ENCODE measurements around the gene FMN1. TPM values are rescaled to one million over a fixed set of nuclear protein-coding genes. Genes with fewer than 3 reads are reported as not detected.

FMN1 gene
- polyA plus RNA-seq, 2 of the 4 experiments (the other 2 are of a cell fraction), result 0.53 to 2.2 TPM

DNA sequence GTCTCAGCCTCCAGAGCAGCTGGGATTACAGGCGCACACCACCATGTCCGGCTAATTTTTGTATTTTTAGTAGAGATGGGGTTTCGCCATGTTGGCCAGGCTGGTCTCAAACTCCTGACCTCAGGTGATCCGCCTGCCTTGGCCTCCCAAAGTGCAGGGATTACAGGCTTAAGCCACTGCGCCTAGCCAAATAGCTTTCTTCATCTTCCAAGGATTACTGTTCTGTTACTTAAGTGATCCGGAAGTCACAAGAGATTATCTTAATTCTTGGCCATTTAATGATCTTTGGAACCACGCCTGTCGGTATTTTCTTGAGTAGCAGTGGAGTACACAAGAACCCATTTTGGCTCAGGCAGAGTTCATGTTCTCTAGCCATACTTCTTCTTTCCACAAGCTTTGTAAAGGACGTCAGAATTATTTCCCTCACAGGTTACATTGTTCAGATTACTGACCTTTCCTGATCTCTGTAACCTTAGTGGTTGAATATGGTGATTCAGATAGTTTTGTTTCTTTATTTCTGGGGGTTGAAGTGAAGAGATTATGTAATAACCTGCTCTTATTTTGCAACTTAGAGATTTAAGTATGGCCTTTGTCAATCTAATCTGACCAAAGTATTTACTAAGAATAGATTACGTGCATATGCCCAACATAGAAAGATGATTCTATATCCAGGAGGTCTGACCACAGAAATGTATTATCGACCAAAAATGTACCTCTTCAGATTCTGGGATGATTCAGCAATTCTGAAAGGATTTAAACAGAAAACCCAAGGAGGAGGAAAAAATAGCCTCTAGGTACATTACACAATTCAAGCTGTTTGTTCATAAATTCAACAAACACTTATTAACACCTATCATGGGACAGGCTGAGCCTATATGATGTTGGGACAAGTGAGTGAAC lies 344.5 kb downstream of the FMN1 start:
- Histone ChIP-seq H3K4me1 (peaks cover 56% of the 10 kb centered on the region), H3K27ac (peak overlapping the region; percentile 79 to 86), H3K9me3 (0 out of 3 replicates have a peak, but pooled peaks cover 2% of the 10 kb centered on the region), H3K4me3 (no peak overlapping the region), H3K4me2 (peak overlapping the region; percentile 57)
- 56% methylated on average over 11 of the region's 11 CpGs for WGBS (ENCODE audit: missing lambda C conversion rate)
- FAIRE-seq (peak; percentile 99), ATAC-seq (peak; percentile 78 to 83), DNase-seq (ENCODE audit: low read depth in 1 of 2, low spot score in 1 of 2) (peak; percentile 59 to 87)
- POLR2A ChIA-PET, result interaction anchor here (0.6 to 2.9 kb wide), 5 partner anchors 11 to 21 kb away, joined by 3 to 8 read pairs (median 3); no protein-coding TSS in a partner anchor
- CTCF ChIA-PET, result interaction anchor here (0.8 to 5.1 kb wide), 16 partner anchors 9 to 282 kb away, joined by 3 to 41 read pairs (median 6); no protein-coding TSS in a partner anchor
- TF ChIP-seq CHD2 (IDR thresholded peaks at IDR 0.05; ENCODE audit: low read length, partially characterized antibody), result no peak
- no peak for TF ChIP-seq POLR2AphosphoS2 (conservative IDR thresholded peaks at IDR 0.05; ENCODE audit: low read length)
- no peak for TF ChIP-seq KDM1A (IDR thresholded peaks at IDR 0.05; ENCODE audit: low read depth)
- TF ChIP-seq, protein P1, sequence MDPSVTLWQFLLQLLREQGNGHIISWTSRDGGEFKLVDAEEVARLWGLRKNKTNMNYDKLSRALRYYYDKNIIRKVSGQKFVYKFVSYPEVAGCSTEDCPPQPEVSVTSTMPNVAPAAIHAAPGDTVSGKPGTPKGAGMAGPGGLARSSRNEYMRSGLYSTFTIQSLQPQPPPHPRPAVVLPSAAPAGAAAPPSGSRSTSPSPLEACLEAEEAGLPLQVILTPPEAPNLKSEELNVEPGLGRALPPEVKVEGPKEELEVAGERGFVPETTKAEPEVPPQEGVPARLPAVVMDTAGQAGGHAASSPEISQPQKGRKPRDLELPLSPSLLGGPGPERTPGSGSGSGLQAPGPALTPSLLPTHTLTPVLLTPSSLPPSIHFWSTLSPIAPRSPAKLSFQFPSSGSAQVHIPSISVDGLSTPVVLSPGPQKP (IDR thresholded peaks at IDR 0.05; ENCODE audit: low read depth, low read length), result no peak
- TF ChIP-seq NPAS2 (CRISPR knock-in tag; IDR thresholded peaks at IDR 0.05; ENCODE audit: borderline replicate concordance), result no peak
- TF ChIP-seq HOXA7 (CRISPR knock-in tag; IDR thresholded peaks at IDR 0.05), result no peak; the same call in 1 of the 2 replicates
- peak; percentile 50; the same call in 1 of the 3 replicates for TF ChIP-seq SMC3 (IDR thresholded peaks at IDR 0.05)
- TF ChIP-seq MAFK (IDR thresholded peaks at IDR 0.05; ENCODE audit: partially characterized antibody), result peak; percentile 99
- TF ChIP-seq, protein P2, sequence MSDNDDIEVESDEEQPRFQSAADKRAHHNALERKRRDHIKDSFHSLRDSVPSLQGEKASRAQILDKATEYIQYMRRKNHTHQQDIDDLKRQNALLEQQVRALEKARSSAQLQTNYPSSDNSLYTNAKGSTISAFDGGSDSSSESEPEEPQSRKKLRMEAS (IDR thresholded peaks at IDR 0.05), result peak; percentile 59; the same call in 1 of the 2 replicates
- TF ChIP-seq, protein P3, sequence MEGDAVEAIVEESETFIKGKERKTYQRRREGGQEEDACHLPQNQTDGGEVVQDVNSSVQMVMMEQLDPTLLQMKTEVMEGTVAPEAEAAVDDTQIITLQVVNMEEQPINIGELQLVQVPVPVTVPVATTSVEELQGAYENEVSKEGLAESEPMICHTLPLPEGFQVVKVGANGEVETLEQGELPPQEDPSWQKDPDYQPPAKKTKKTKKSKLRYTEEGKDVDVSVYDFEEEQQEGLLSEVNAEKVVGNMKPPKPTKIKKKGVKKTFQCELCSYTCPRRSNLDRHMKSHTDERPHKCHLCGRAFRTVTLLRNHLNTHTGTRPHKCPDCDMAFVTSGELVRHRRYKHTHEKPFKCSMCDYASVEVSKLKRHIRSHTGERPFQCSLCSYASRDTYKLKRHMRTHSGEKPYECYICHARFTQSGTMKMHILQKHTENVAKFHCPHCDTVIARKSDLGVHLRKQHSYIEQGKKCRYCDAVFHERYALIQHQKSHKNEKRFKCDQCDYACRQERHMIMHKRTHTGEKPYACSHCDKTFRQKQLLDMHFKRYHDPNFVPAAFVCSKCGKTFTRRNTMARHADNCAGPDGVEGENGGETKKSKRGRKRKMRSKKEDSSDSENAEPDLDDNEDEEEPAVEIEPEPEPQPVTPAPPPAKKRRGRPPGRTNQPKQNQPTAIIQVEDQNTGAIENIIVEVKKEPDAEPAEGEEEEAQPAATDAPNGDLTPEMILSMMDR (IDR thresholded peaks at IDR 0.05), result no peak
- peak; percentile 90 for TF ChIP-seq NFE2L2 (conservative IDR thresholded peaks at IDR 0.05; ENCODE audit: low read length)
- no peak for TF ChIP-seq BHLHE40 (IDR thresholded peaks at IDR 0.05; ENCODE audit: low read depth, low read length)
- peak; percentile 75; the same call in 1 of the 2 replicates for TF ChIP-seq RARB (CRISPR knock-in tag; IDR thresholded peaks at IDR 0.05)
- no peak for TF ChIP-seq RCOR1 (IDR thresholded peaks at IDR 0.05; ENCODE audit: low read depth, low read length)
- TF ChIP-seq HOXB5 (CRISPR knock-in tag; IDR thresholded peaks at IDR 0.05), result peak; percentile 52; the same call in 1 of the 2 replicates
- TF ChIP-seq RNF2 (IDR thresholded peaks at IDR 0.05; ENCODE audit: borderline replicate concordance, low read depth), result no peak
- peak; percentile 75; the same call in 1 of the 2 replicates for TF ChIP-seq HOXB13 (CRISPR knock-in tag; IDR thresholded peaks at IDR 0.05; ENCODE audit: low read depth)
- TF ChIP-seq EHF (CRISPR knock-in tag; IDR thresholded peaks at IDR 0.05), result no peak; the same call in 1 of the 2 replicates
- TF ChIP-seq, protein P4, sequence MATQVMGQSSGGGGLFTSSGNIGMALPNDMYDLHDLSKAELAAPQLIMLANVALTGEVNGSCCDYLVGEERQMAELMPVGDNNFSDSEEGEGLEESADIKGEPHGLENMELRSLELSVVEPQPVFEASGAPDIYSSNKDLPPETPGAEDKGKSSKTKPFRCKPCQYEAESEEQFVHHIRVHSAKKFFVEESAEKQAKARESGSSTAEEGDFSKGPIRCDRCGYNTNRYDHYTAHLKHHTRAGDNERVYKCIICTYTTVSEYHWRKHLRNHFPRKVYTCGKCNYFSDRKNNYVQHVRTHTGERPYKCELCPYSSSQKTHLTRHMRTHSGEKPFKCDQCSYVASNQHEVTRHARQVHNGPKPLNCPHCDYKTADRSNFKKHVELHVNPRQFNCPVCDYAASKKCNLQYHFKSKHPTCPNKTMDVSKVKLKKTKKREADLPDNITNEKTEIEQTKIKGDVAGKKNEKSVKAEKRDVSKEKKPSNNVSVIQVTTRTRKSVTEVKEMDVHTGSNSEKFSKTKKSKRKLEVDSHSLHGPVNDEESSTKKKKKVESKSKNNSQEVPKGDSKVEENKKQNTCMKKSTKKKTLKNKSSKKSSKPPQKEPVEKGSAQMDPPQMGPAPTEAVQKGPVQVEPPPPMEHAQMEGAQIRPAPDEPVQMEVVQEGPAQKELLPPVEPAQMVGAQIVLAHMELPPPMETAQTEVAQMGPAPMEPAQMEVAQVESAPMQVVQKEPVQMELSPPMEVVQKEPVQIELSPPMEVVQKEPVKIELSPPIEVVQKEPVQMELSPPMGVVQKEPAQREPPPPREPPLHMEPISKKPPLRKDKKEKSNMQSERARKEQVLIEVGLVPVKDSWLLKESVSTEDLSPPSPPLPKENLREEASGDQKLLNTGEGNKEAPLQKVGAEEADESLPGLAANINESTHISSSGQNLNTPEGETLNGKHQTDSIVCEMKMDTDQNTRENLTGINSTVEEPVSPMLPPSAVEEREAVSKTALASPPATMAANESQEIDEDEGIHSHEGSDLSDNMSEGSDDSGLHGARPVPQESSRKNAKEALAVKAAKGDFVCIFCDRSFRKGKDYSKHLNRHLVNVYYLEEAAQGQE (IDR thresholded peaks at IDR 0.05), result no peak
- TF ChIP-seq FOXS1 (CRISPR knock-in tag; IDR thresholded peaks at IDR 0.05), result peak; percentile 59; the same call in 1 of the 2 replicates
- TF ChIP-seq RFX5 (IDR thresholded peaks at IDR 0.05), result 0 out of 2 replicates have a peak, but pooled peaks have one; percentile 41
- TF ChIP-seq ZFP36 (IDR thresholded peaks at IDR 0.05; ENCODE audit: borderline replicate concordance, partially characterized antibody), result peak; percentile 10
- TF ChIP-seq CEBPB (IDR thresholded peaks at IDR 0.05), result peak; percentile 99 to 100
- TF ChIP-seq, protein P5, sequence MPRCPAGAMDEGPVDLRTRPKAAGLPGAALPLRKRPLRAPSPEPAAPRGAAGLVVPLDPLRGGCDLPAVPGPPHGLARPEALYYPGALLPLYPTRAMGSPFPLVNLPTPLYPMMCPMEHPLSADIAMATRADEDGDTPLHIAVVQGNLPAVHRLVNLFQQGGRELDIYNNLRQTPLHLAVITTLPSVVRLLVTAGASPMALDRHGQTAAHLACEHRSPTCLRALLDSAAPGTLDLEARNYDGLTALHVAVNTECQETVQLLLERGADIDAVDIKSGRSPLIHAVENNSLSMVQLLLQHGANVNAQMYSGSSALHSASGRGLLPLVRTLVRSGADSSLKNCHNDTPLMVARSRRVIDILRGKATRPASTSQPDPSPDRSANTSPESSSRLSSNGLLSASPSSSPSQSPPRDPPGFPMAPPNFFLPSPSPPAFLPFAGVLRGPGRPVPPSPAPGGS (IDR thresholded peaks at IDR 0.05), result peak; percentile 98
- peak; percentile 14 to 71; a peak in 3 of 5 replicates for TF ChIP-seq RAD21 (conservative IDR thresholded peaks at IDR 0.05 in 1 of 2, IDR thresholded peaks at IDR 0.05 in 1 of 2)
- TF ChIP-seq, protein P6, sequence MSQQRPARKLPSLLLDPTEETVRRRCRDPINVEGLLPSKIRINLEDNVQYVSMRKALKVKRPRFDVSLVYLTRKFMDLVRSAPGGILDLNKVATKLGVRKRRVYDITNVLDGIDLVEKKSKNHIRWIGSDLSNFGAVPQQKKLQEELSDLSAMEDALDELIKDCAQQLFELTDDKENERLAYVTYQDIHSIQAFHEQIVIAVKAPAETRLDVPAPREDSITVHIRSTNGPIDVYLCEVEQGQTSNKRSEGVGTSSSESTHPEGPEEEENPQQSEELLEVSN (IDR thresholded peaks at IDR 0.05; ENCODE audit: borderline replicate concordance, low read depth), result no peak
- TF ChIP-seq GATA3 (IDR thresholded peaks at IDR 0.05; ENCODE audit: borderline replicate concordance), result peak; percentile 87
- TF ChIP-seq NR3C1 (IDR thresholded peaks at IDR 0.05), result no peak
- peak; percentile 93 for TF ChIP-seq FOSL2 (IDR thresholded peaks at IDR 0.05)
- TF ChIP-seq FOSL2 (CRISPR knock-in tag; IDR thresholded peaks at IDR 0.05), result peak; percentile 95
- TF ChIP-seq POLR2A (IDR thresholded peaks at IDR 0.05; ENCODE audit: low read length), result no peak

All from A549 (cell line).